ENCODE results near the gene CHKA.

The CHKA gene

DNA sequence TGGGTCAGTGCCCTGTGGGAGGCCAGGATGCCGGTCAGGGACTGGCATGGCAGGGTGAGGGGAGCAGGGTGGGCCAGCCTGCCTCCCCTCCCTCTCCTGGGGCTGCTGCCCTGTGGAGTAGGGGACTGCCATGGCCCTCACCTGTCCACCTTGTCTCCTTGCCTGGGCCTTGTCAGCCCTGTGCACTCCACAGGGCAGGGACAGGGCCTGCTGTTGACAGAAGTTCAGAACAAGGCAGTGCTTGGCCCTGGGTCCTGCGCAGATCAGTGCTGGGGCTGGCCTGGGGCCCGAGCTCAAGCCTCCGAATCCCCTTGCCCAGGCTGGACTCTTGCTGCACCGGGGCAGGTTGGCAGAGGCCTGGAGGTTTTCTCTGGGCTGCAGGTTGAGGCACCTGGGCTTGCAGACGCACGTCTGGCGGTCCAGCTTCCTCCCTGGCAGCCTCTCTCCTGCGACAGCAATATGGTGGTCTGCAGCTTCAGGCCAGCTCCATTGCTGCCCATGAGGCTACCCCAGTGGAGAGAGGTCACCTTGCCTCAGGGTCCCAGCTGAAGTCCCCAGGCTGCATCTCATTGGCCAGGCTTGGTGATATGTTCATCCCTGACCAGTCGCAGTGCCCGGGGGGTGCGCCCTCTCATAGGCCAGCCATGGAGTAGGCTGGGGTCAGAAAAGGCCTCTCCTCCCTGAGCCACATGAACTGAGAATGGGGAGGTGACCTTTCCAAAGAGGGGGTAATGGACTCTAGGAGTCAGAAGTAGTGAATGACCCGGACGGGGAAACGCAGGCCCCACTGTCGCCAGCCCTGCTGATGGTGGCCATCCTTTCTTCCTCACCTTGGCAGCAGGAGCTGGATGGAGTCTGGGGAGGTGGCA is 21.5 kb upstream of the CHKA start:
- no peak for DNase-seq (ENCODE audit: low read depth in 3 of 3)

GRCh38 chr11:68142028-68142412 is 20.8 kb upstream of the CHKA start:
- DNase-seq (ENCODE audit: low read depth in 3 of 3): peak; percentile 10 to 28 (median 18)

- DNase-seq (ENCODE audit: low read depth in 3 of 3): no peak
Measured at GRCh38 chr11:68141246-68142027, 20.2 kb upstream of the CHKA start.

GRCh38 chr11:68140496-68141245 is 19.5 kb upstream of the CHKA start:
- no peak for DNase-seq (ENCODE audit: low read depth in 3 of 3)

- DNase-seq (ENCODE audit: low read depth in 3 of 3): no peak
Measured at GRCh38 chr11:68138237-68138636, 17.0 kb upstream of the CHKA start.

DNA sequence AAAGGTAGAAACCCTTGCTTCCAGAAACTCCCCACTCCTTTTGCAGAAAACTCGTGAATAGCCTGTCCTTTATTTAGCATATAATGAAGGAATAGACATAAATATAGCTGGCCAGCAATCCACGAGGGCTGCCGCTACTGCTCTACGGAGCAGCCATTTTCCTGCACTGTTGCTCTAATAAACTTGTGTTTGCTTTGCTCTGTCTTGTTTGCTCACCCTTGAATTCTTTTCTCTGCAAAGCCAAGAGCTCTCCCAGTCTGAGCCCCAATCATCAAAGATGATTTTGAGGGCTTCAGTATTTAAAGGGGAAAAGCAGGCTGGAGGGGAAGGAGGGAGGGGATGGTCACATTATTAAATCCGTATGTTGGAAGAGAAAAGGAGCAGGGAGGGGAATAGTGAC is 16.6 kb upstream of the CHKA start:
- DNase-seq (ENCODE audit: low read depth in 3 of 3): no peak

- DNase-seq (ENCODE audit: low read depth in 3 of 3): no peak
Measured at GRCh38 chr11:68136866-68137265, 15.7 kb upstream of the CHKA start.

DNA sequence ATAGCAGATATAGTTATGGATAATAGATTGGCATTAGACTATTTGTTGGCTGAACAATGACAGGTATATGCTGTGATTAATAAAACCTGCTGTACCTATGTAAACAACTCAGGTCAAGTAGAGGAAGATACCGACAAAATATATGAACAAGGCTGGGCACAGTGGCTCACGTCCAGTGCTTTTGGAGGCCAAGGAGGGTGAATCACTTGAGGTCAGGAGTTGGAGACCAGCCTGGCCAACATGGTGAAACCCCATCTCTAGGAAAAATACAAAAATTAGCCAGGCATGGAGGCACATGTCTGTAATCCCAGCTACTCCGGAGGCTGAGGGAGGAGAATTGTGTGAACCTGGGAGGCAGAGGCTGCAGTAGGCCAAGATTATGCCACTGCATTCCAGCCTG is 14.0 kb upstream of the CHKA start:
- no peak for DNase-seq (ENCODE audit: low read depth in 3 of 3)

DNA sequence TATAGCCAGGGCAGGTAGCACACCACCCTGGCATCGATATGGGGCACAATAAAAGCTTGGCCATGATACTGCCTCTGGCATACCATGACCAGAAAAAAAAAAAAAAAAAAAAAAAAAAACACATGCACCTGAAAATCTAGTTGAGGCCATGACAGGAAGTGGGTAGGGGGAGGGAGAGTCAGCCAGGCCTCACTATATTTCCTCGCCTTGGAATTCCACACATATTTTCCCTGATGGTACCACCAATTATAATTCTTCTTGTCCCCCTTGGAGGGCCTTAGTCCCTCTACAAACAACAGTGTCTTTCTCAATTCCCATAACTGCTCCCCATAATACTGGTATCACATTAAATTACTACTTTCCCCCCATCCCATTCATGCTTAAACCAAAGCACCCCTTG is 12.6 kb upstream of the CHKA start:
- no peak for DNase-seq (ENCODE audit: low read depth in 3 of 3)

DNA sequence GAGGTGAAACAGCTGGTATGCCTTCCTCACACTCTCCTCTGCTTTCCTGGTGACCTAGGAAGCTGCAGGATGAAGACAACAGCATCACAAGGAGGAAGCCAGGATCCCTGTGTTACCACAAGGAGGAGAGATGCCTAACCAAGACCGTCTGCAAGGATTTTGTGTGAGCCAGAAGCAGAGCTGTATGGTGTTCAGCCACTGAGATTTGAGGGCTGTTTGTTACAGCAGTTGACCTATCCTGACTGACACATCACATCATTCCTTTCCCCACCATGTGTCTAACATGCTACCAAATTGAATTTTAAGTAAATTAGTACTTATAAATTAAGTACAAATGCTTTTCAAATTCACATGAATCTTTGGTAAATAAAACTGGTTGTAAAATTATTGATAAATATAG is 8.9 kb upstream of the CHKA start:
- DNase-seq (ENCODE audit: low read depth in 3 of 3): no peak

- DNase-seq (ENCODE audit: low read depth in 3 of 3): no peak
Measured at GRCh38 chr11:68128682-68129327, 7.6 kb upstream of the CHKA start.

- no peak for DNase-seq (ENCODE audit: low read depth in 3 of 3)
Measured at GRCh38 chr11:68127714-68128681, 6.8 kb upstream of the CHKA start.

DNA sequence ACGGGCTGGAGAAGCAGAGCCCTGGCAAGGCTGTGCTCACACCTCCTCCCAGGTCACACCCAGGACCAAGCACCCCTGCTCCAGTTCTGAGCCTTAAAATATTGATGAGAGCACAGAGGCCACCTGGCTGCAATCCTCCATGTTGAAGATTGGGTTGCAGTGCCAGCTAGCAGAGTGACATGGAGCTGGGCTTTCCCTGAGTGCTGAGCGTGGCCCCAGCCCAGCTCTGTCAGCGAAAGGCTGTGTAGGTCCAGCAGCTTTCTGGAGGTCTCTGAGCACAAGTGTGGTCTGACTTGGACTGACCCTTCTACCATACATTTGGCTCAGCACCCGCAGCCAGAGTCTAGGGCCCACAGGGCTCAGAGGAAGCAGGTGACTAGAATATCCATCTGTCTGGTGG is 4.0 kb upstream of the CHKA start:
- no peak for DNase-seq (ENCODE audit: low read depth in 3 of 3)

- no peak for DNase-seq (ENCODE audit: low read depth in 3 of 3)
Measured at GRCh38 chr11:68122936-68123539, 1.9 kb upstream of the CHKA start.

DNA sequence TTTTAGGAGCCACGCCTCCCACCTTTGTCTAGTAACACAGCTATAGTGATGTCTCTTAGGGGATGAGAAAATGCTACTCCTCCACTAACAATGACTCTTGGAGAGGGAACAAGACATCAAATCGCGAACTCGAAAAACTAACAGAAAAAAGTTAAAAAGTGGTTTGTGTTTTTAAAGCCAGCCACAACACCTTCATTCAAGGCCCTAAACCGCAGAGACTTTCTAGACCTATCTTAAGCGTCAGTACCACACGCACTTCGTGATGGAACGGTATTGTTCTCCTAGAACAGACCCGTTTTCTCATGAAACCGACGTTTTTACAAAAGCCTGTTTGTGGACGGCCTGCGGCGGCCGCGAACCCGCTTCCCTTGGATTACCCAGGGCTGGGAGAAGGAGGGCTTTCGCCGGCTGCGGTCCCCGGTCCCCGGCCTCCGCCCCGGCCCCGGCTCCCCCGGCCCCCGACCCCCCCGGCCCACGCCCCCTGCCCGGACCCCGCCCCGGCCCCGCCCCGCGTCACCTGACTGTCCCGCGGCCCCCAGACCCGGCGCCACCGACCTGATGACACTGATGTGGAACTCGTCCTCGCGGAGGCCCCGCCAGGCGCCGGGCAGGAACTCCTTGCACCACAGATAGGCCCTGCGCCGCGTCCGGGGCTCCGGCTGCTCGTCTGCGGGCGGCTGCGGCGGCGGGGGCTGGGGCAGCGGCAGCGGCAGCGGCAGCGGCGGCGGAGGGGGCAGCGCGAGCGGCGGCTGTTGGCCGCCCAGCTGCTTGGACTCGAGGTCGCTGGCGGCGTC is 718 bp downstream of the CHKA start:
- peak in 1 of 3 experiments; percentile 23 for DNase-seq (ENCODE audit: low read depth in 3 of 3)

DNA sequence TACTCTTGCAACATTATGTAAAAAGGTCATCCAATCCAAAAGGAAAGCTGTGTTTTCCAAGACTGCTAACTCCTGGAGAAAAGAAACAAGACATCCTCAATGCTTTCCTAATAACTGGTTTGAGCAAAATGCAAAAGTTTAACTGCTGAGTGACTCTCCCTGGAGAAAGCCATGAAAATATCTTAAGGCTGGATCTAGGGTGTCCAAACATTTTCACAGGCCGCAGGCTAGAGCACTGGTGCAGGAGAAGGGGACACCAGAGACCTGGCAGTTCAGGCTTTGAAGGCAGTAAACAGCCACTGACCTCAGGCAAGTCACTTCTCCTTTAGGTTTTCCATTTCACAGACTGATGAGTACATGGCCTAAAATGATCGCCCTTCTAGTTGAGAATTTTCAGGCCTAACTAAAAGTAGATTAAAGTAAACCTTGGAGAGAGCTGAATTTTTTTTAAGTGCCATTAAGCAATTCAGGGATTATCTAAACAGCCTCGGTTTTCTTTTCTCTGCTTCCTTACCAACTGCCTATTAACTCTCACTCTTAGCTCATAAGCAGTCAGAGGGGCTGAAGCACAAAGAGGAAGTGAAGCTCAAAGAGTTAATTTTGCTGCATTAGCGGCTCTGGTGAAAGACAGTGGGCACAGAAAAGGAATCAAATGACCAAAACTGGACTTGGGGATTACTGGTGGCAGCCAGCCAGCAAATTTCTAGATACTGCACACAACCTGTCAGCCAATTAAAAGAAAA is 2.3 kb downstream of the CHKA start:
- DNase-seq (ENCODE audit: low read depth in 3 of 3): no peak

DNA sequence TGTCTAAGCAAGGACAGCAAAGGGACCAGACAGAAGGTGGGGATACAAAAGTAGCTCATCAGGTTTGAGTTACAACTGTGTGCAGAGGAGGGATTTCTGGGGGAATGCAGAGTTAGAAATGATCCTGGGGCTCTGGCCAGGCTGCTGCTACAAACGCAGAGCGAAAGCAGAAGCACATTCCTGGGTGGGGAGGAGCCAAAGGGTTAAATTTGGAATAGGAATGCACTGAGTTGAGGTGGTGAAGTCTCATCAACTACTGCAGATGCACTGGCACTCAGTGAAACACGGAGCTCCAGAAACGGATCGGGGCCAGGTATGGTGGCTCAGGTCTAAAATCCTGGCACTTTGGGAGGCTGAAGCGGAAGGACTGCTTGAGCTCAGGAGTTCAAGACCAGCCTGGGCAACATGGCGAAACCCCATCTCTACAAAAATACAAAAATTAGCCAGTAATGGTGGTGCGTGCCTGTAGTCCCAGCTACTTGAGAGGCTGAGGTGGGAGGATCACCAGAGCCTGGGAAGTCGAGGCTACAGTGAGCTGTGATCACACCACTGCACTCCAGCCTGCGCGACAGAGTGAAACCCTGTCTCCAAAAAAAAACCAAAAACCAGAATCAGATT is 3.2 kb downstream of the CHKA start:
- no peak for DNase-seq (ENCODE audit: low read depth in 3 of 3)

GRCh38 chr11:68116974-68117373 is 4.2 kb downstream of the CHKA start:
- DNase-seq (ENCODE audit: low read depth in 3 of 3): no peak

Measured in stimulated activated CD4-positive, alpha-beta T cell treated with anti-CD3 and anti-CD28 coated beads, TNF-alpha, amount 100 ng/mL, for 4 hours (primary cell).